SK-N-MC (cell line): ENCODE measurements around the gene HOXD12.

Experiments
- EZH2 ChIP-seq: fragments of 200-600 bp; sonication (generic); IDR thresholded peaks from one replicate; pipeline ENCODE4 v1.6.1; 2017; ENCODE audit warnings: antibody characterized with exemption
- FOXP2 ChIP-seq: optimal IDR thresholded peaks from 2 replicates; pipeline ENCODE3; 2011; ENCODE audit warnings: mild to moderate bottlenecking, moderate library complexity; ENCODE audit not compliant: insufficient read depth; ENCODE audit errors: extremely low read length, control extremely low read depth
- POLR2AphosphoS5 ChIP-seq: IDR thresholded peaks from 2 replicates; pipeline ENCODE4 v1.6.1; 2012; ENCODE audit warnings: mild to moderate bottlenecking, low read depth, low read length, borderline replicate concordance

DNA sequence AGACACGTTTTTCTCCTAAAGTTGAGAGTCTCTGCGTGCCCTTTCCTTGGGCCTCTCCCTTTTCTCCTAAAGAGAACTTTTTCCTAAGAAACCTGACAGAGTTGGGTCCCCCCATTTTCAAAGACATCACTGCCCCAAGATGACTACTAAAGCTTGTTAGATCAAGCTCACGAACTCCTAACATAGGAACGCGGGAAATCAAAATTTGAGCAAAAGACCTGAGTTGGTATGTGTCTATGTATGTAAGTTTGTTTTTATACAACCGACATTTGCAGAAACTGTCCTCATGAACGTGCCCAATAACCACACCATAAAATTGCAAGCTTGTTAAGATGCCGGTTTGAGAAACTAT lies 5.7 kb upstream of the HOXD12 start:
- no peak for TF ChIP-seq EZH2
- no peak for TF ChIP-seq POLR2AphosphoS5
- no peak for TF ChIP-seq FOXP2
